COLO668 (cell line): Measurements from ENCODE around the gene PRDX2.
A peak's percentile ranks its signal among the peaks of the same experiment; 100 is the strongest.
"Not testable (repeated sequence)": the region's sequence is repeated elsewhere in the genome, so short reads cannot be mapped to it uniquely, and the experiment has no call there.

Experiments used
- DNase-seq: peaks from one replicate; lab custom pipeline; 2025; ENCODE audit not compliant: unreplicated experiment; lab: John Stamatoyannopoulos, UW

PRDX2 gene

DNA sequence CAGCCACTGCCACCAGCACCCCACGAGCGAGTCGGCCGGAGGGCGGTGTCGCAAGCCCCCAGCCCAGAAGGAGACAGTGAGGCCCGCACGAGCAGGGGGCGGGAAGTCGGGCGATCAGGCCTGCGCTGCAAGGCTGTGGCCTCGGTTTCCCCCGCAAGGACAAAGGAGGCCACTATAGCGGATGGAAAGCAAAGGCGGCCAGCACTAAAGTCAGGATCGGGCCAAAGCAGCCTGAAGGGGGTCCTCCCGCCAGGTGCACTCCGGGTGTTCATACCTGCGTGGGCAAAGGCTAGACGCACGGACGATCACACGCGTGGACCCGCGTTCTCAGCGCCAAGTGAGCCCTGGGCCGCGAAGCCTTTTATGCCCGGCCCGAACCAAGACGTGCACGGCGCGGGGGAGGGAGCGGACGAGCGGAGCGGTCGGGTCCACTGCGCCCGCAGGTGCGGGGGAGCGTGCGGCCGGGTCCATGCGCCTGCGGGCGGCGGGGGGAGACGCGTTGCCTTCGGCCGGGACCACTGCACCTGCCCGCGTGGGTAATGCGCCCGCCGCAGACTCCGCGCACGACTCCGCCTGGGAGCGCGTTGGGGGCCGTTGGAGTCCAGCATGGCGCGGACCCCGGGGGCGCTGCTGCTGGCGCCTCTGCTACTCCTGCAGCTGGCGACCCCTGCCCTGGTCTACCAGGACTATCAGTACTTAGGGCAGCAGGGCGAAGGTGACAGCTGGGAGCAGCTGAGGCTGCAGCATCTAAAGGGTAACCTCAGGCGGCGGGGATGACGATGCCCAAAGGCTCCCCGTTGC lies at the start of gene PRDX2, which contains the start of gene THSD8:
Gene PRDX2, minus strand, starts transcription at position 335 of the 801 bp plus-strand sequence. CDS start 539 bp downstream, outside the sequence.
Gene THSD8, plus strand, starts transcription at position 604 of the 801 bp plus-strand sequence. Its CDS starts 3 bp downstream, at position 607.
- DNase-seq = peak; percentile 95

- DNase-seq = peak; percentile 83
Measured at GRCh38 chr19:12847159-12848139, 45.8 kb upstream of the PRDX2 start.

- not testable (repeated sequence) for DNase-seq
Measured at GRCh38 chr19:12846613-12847012, 45.0 kb upstream of the PRDX2 start.

DNA sequence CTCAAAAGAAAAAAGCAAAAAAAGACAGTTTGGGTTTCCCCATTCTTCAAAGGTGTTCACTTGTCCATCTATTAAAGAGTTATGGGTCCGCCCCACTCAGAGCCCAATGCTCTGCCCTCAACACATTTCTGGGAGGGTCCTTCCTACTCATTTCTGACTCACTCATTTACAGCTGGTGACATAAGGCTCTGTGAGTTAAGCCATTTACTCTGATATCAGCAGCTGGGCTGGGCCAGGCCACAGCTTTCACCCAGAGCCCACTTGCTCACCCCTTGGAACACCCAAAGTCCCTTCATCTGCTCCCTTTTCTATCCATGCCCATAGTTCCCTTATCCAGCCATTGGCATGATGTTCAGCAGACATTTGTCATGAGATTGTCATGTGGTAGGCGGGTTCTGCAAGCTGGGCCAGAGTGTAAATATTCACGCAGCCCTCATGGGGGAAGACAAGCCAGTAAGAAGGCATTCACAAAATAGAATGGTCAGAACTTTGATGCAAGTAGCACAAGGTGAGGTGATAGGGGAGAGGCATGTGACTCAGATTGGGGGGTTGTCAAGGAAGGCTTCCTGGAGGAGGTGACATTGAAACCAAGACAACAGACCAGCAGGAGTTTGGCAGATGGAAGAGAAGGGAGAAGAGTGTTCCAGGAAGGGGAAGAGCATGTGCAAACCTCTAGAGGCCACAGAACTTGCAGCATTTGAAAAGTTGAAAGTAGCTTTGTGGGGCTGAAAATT lies 42.6 kb upstream of the PRDX2 start:
- no peak for DNase-seq

- DNase-seq = no peak
Measured at GRCh38 chr19:12843328-12843727, 41.7 kb upstream of the PRDX2 start.

- no peak for DNase-seq
Measured at GRCh38 chr19:12842511-12842910, 40.9 kb upstream of the PRDX2 start.

DNA sequence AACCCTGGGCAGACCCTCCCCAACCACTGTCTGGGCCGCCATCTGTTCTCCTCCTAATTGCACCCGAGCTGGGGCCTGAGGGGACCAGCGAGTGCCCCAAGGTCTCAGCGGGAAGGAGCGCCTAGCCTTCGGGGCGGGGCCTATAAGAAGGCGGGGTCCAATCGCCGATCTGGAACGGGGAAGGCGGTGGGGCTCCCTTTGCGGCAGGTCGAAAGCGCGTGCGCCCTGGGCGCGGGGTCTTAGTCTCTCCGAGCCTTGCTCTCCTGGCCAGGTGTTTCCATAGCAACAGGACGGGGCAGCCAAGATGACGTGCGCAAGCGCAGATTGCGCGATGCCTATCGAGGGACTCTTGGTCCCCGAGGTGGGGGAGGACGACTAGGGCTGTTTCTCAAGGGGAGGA lies 39.5 kb upstream of the PRDX2 start:
- DNase-seq = no peak

GRCh38 chr19:12840091-12841079 lies 38.8 kb upstream of the PRDX2 start:
- DNase-seq = peak; percentile 62

GRCh38 chr19:12838886-12839756 lies 37.5 kb upstream of the PRDX2 start:
- DNase-seq = peak; percentile 61

DNA sequence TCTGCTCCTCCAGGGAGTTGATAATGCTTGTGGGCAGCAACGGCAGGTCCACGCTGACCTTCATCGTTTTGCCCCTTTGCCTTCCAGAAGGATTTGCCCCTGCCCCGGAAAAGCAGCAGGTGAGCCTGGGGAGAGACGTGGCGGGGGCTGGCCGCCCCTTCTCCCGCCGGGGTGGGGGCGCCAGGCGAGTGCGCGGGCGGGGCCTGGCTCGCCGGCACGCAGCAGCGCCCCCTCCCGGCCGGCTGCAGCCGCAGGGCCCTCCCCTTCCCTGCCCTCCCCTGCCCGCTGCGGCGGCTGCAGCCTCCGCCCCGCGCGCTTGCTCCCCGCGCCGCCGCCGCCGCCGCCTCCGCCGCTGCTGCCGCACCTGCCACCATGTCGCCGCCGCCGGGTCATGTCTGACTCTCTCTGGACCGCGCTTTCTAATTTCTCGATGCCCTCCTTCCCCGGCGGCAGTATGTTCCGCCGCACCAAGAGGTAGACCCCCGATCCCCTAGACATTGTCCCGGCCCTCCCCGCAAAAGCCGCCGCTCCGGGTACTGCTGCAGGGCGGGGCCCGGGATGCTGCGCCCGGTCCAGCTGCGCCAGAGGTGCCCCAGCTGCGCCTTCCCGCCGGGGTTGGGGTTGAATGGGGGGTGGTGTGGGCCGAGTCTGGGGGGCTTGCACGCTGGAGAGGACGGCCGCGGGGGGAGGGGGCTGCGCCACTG lies 36.7 kb upstream of the PRDX2 start, which contains the start of gene MAST1:
Gene MAST1, plus strand, starts transcription at position 334 of the 704 bp plus-strand sequence. Its CDS starts 58 bp downstream, at position 392.
- peak; percentile 87 for DNase-seq

DNA sequence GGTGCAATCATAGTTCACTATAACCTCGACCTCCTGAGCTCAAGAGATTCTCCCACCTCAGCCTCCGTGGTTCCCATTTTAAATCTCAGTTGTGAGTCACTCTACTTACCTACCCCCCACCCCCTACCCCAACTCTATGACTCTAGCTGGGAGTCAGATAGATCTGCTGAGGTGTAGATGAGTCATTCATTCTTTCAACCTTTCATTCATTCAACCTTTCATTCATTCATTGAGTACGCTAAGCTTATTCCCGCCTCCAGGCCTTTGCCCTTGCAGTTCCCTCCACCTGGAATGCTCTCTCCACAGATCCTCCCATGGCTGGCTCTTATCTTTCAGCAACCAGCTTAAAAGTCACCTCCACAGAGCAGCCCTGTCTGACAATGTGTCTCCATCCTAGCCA lies 35.6 kb upstream of the PRDX2 start:
- no peak for DNase-seq

- no peak for DNase-seq
Measured at GRCh38 chr19:12836529-12836863, 34.9 kb upstream of the PRDX2 start.

GRCh38 chr19:12834976-12835757 lies 33.6 kb upstream of the PRDX2 start:
- peak; percentile 85 for DNase-seq

DNA sequence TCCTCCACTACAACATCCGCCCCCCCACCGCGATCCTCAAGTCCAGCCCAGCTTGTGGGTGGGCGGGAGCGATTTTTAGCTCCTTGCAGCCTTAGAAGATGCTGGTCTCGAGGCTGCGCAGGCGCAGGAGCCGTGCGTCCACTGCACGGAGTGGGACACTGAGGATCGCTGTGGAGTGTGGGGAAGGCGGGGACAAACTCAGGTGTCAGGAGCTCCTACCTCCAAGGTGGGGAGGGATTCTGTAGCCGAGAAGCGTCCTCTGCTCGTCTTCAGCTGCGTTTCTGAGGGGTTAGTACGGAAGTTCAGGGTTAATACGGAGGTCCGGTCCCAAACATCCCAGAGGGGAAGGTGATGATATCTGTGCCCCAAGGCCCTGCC lies 33.0 kb upstream of the PRDX2 start, which contains the start of gene RTBDN:
Gene RTBDN, minus strand, starts transcription at position 14 of the 378 bp plus-strand sequence. CDS start 4,600 bp downstream, outside the sequence.
- DNase-seq = peak; percentile 31

- DNase-seq = peak; percentile 72
Measured at GRCh38 chr19:12833738-12834565, 32.4 kb upstream of the PRDX2 start.

GRCh38 chr19:12833418-12833737 lies 31.8 kb upstream of the PRDX2 start:
- DNase-seq = no peak
